Bronchial epithelial cell (primary cell): ENCODE measurements around the gene MAMLD1. TPM values are rescaled to one million over a fixed set of nuclear protein-coding genes. Genes with fewer than 3 reads are reported as not detected.

Experiments
- DNase-seq: peaks from one replicate; pipeline ENCODE4 v3.0.0-alpha.2; 2010; ENCODE audit warnings: low read depth
- FAIRE-seq: peaks from 2 replicates; lab custom pipeline; 2011; peaks lifted over from hg19 to GRCh38; lab: Jason Lieb, UNC
- H3K27me3 ChIP-seq: 2 replicates; pipeline ENCODE4 v1.5.1; 2011; ENCODE audit warnings: low read length; ENCODE audit not compliant: control insufficient read depth, insufficient read depth
- H3K36me3 ChIP-seq: 2 replicates; pipeline ENCODE4 v1.5.1; 2011; ENCODE audit warnings: low read length; ENCODE audit not compliant: control insufficient read depth, insufficient read depth
- H3K4me3 ChIP-seq: 2 replicates; pipeline ENCODE4 v1.5.1; 2011; ENCODE audit warnings: mild to moderate bottlenecking, low read depth, low read length, control low read depth
- CTCF ChIP-seq: IDR thresholded peaks from 2 replicates; pipeline ENCODE4 v1.5.1; 2011; ENCODE audit warnings: mild to moderate bottlenecking, moderate library complexity, low read length, control low read depth, inconsistent platforms; ENCODE audit not compliant: insufficient read depth, severe bottlenecking
- total RNA-seq: library from RNA; depleted of rRNA; stranded (reverse); fragments of >200 nt; gene quantifications from 2 replicates; pipeline ENCODE4 v1.2.1, GENCODE V29; 2014

MAMLD1 gene
- total RNA-seq, 1 donor from 2014 or later: under 0.01 TPM

GRCh38 chrX:150372756-150373155 lies 9.6 kb downstream of the MAMLD1 start:
- no peak for DNase-seq
- H3K4me3 ChIP-seq: no peak overlapping the region
- no peak for TF ChIP-seq CTCF
- no peaks in the 10 kb centered on the region for H3K27me3 ChIP-seq
- H3K36me3 ChIP-seq: no peaks in the 10 kb centered on the region
- no peak for FAIRE-seq

GRCh38 chrX:150375243-150375770 lies 12.2 kb downstream of the MAMLD1 start:
- Histone ChIP-seq H3K36me3 (no peaks in the 10 kb centered on the region), H3K4me3 (no peak overlapping the region), H3K27me3 (no peaks in the 10 kb centered on the region)
- peak; percentile 32 for FAIRE-seq
- no peak for TF ChIP-seq CTCF
- no peak for DNase-seq

- DNase-seq (no peak), FAIRE-seq (no peak)
- no peaks in the 10 kb centered on the region for H3K36me3 ChIP-seq
- no peak for TF ChIP-seq CTCF
- H3K4me3 ChIP-seq: no peak overlapping the region
- H3K27me3 ChIP-seq: no peaks in the 10 kb centered on the region
Observed at GRCh38 chrX:150377005-150377404, 13.9 kb downstream of the MAMLD1 start.

GRCh38 chrX:150405006-150405405 lies 41.9 kb downstream of the MAMLD1 start:
- Histone ChIP-seq H3K27me3 (no peaks in the 10 kb centered on the region), H3K36me3 (no peaks in the 10 kb centered on the region), H3K4me3 (no peak overlapping the region)
- no peak for FAIRE-seq
- DNase-seq: no peak
- no peak for TF ChIP-seq CTCF

GRCh38 chrX:150405576-150405975 lies 42.5 kb downstream of the MAMLD1 start:
- FAIRE-seq (no peak), DNase-seq (no peak)
- TF ChIP-seq CTCF: peak; percentile 22

GRCh38 chrX:150406596-150406995 lies 43.5 kb downstream of the MAMLD1 start:
- no peak for FAIRE-seq
- no peak for TF ChIP-seq CTCF
- H3K27me3 ChIP-seq: no peaks in the 10 kb centered on the region
- no peaks in the 10 kb centered on the region for H3K36me3 ChIP-seq
- DNase-seq: no peak
- no peak overlapping the region for H3K4me3 ChIP-seq

More at GRCh38 chrX:150405576-150405975, 42.5 kb downstream of the MAMLD1 start:
- Histone ChIP-seq H3K4me3 (no peak overlapping the region), H3K27me3 (no peaks in the 10 kb centered on the region), H3K36me3 (no peaks in the 10 kb centered on the region)
